ENCODE data around the gene TRPM3. TPM values are rescaled to one million over a fixed set of nuclear protein-coding genes. Genes with fewer than 3 reads are reported as not detected.
"Not testable (repeated sequence)": the region's sequence is repeated elsewhere in the genome, so short reads cannot be mapped to it uniquely, and the experiment has no call there.

The TRPM3 gene
- total and polyA plus RNA-seq, 10 donors = 0.02 to 6.7 (median 1.6) TPM

DNA sequence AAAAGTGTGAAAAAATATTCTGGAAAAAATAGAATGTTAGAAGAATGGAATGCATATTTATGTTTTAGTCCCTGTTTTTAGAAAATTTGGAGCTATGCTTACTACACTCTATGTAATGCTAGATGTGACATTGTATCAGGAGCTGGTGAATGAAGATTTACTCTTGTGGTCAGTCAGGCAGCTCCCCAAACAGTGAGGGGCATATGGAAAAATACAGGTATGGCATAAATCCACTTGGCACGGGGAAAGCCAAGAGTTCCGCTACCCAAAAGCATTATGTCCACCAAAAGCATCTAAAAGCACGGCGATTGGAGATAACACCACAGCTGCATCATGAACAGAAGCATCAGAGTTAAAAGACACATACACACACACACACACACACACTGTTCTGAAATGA lies 486.7 kb downstream of the TRPM3 start:
- Histone ChIP-seq H3K27ac (no peak overlapping the region), H3K36me3 (no peaks in the 10 kb centered on the region), H3K9me3 (no peaks in the 10 kb centered on the region), H3K4me3 (no peak overlapping the region), H3K4me1 (no peaks in the 10 kb centered on the region), H3K27me3 (replicated peaks in 1 of 7) (no peaks in the 10 kb centered on the region)
- TF ChIP-seq POLR2A (IDR thresholded peaks at IDR 0.05) (no peak), POLR2AphosphoS5 (IDR thresholded peaks at IDR 0.05) (no peak)
- TF ChIP-seq, protein P1, sequence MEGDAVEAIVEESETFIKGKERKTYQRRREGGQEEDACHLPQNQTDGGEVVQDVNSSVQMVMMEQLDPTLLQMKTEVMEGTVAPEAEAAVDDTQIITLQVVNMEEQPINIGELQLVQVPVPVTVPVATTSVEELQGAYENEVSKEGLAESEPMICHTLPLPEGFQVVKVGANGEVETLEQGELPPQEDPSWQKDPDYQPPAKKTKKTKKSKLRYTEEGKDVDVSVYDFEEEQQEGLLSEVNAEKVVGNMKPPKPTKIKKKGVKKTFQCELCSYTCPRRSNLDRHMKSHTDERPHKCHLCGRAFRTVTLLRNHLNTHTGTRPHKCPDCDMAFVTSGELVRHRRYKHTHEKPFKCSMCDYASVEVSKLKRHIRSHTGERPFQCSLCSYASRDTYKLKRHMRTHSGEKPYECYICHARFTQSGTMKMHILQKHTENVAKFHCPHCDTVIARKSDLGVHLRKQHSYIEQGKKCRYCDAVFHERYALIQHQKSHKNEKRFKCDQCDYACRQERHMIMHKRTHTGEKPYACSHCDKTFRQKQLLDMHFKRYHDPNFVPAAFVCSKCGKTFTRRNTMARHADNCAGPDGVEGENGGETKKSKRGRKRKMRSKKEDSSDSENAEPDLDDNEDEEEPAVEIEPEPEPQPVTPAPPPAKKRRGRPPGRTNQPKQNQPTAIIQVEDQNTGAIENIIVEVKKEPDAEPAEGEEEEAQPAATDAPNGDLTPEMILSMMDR (IDR thresholded peaks at IDR 0.05 in 8 of 11, conservative IDR thresholded peaks at IDR 0.05 in 3 of 11) = no peak
- 93 to 97% (median 96%) methylated on average over 4 of the region's 4 CpGs for WGBS, 5 donors
- DNase-seq = no peak
- intact Hi-C loops (cut with DNase I; ENCODE audit: low total_unique reads) = no loop called here

DNA sequence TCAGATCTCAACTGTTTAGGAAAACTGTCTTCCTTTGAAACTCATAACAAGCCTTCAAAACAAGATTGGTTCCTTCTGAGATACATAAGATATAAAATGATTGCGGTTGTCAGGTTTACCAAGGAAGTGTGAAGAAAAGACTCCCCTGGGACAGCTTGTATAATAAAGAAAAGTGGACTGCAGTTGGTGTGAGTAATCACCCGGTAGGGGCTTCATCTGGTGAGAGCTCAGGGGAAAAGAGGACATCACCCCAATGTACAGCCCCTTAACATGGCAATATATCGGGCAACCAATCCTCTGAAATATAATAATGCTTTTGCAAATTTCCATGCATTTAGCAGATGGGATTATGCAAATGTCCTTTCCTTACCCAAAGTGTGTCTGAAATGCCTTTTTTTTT lies 490.4 kb downstream of the TRPM3 start:
- TF ChIP-seq POLR2AphosphoS5 (IDR thresholded peaks at IDR 0.05) (no peak), POLR2A (IDR thresholded peaks at IDR 0.05) (no peak)
- TF ChIP-seq, protein P1 (IDR thresholded peaks at IDR 0.05 in 8 of 11, conservative IDR thresholded peaks at IDR 0.05 in 3 of 11) = no peak
- 75 to 89% (median 86%) methylated on average over 3 of the region's 3 CpGs for WGBS, 5 donors
- intact Hi-C loops (cut with DNase I; ENCODE audit: low total_unique reads) = no loop called here

DNA sequence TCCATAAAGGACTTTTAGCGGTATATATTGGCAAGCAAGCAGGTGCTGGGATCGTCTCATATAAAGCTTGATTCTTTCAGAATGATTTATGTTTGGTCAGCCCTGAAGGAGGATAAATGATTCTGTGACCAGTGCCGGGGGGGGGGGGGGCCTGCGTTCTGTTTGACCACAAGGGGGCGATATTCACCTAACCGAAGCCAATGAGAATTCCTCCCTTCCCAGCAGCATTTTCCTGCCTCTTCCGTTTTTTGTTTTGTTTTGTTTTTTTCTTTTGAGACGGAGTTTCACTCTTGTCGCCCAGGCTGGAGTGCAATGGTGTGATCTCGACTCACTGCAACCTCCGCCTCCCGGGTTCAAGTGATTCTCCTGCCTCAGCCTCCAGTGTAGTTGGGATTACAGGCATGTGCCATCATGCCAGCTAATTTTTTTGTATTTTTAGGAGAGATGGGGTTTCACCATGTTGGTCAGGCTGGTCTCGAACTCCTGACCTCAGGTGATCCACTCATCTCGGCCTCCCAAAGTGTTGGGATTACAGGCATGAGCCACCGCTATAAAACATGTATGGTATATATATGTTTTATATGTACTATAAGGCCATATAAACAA lies 492.2 kb downstream of the TRPM3 start:
- intact Hi-C loops (cut with DNase I; ENCODE audit: low total_unique reads); H3K27me3 ChIP-seq (replicated peaks in 1 of 7); H3K9me3 ChIP-seq; H3K4me3 ChIP-seq; DNase-seq; H3K4me1 ChIP-seq; H3K36me3 ChIP-seq; H3K27ac ChIP-seq: not testable (repeated sequence)
- TF ChIP-seq, protein P1 (IDR thresholded peaks at IDR 0.05 in 8 of 11, conservative IDR thresholded peaks at IDR 0.05 in 3 of 11) = peak in 2 of 11 experiments; percentile 17 to 37
- 57 to 78% (median 63%) methylated on average over 14 to 15 of the region's 15 CpGs for WGBS, 5 donors

More for the DNA sequence above, 490.4 kb downstream of the TRPM3 start:
- no peaks in the 10 kb centered on the region for H3K27me3 ChIP-seq (replicated peaks in 1 of 7)
- no peak overlapping the region for H3K27ac ChIP-seq
- H3K4me3 ChIP-seq = no peak overlapping the region
- no peaks in the 10 kb centered on the region for H3K4me1 ChIP-seq
- H3K36me3 ChIP-seq = no peaks in the 10 kb centered on the region
- no peaks in the 10 kb centered on the region for H3K9me3 ChIP-seq
- no peak for DNase-seq

DNA sequence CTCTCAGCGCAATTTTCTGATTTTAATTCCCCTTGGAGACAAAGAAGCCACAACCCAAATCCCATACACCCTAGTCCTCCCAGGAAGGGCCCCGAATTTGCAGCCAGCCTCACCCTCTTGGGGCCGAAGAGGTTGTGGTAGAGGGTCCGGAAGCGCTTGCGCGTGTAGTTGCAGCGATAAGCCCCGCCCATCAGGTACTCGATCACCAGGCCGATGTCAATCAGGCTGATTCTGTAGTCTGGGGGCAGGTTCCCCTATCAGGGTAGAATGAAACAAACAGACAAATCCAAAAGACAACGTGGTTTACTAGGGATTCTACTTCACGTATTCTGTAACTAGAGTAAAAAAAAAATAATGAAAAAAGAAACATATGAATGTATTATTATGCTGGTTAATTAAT lies 496.3 kb downstream of the TRPM3 start:
- Histone ChIP-seq H3K4me3 (no peak overlapping the region), H3K27me3 (replicated peaks in 1 of 7) (no peaks in the 10 kb centered on the region), H3K4me1 (no peaks in the 10 kb centered on the region), H3K36me3 (no peaks in the 10 kb centered on the region), H3K27ac (no peak overlapping the region), H3K9me3 (no peaks in the 10 kb centered on the region)
- intact Hi-C loops (cut with DNase I; ENCODE audit: low total_unique reads) = no loop called here
- no peak for TF ChIP-seq POLR2A (IDR thresholded peaks at IDR 0.05)
- TF ChIP-seq POLR2AphosphoS5 (IDR thresholded peaks at IDR 0.05) = no peak
- TF ChIP-seq, protein P1 (IDR thresholded peaks at IDR 0.05 in 8 of 11, conservative IDR thresholded peaks at IDR 0.05 in 3 of 11) = no peak
- 66 to 78% (median 69%) methylated on average over 13 of the region's 13 CpGs for whole genome bisulfite sequencing, 5 donors
- DNase-seq = no peak

Measured in spleen (tissue), 11 donors.